Progenitor cell of endocrine pancreas (in vitro differentiated cells): ENCODE measurements around the gene LOX. TPM values are rescaled to one million over a fixed set of nuclear protein-coding genes. Genes with fewer than 3 reads are reported as not detected.

ENCODE experiments used
- DNase-seq: peaks from one replicate; pipeline ENCODE4 v3.0.0; 2021; ENCODE audit warnings: low spot score; ENCODE audit not compliant: unreplicated experiment
- H3K27ac Mint-ChIP-seq: 2 replicates; pipeline ENCODE4 v1.8.0; 2021; ENCODE audit warnings: mild to moderate bottlenecking, moderate library complexity, mixed read lengths
- H3K27me3 Mint-ChIP-seq: 2 replicates; pipeline ENCODE4 v1.8.0; 2021; ENCODE audit warnings: mixed read lengths
- H3K36me3 Mint-ChIP-seq: 2 replicates; pipeline ENCODE4 v1.8.0; 2022; ENCODE audit warnings: mixed read lengths; ENCODE audit not compliant: insufficient read depth
- H3K4me1 Mint-ChIP-seq: 2 replicates; pipeline ENCODE4 v1.8.0; 2021; ENCODE audit warnings: low read depth, mixed read lengths
- H3K4me3 Mint-ChIP-seq: 2 replicates; pipeline ENCODE4 v1.8.0; 2021; ENCODE audit warnings: low read depth, mild to moderate bottlenecking, moderate library complexity, mixed read lengths
- H3K9me3 Mint-ChIP-seq: 2 replicates; pipeline ENCODE4 v1.8.0; 2021; ENCODE audit warnings: low read depth, mixed read lengths
- total RNA-seq: library from RNA; stranded (reverse); gene quantifications from 2 replicates; pipeline ENCODE4 v1.2.1, GENCODE V29; 2021
- TF ChIP-seq, protein P1 (sequence below): fragments of 200-600 bp; sonication (generic); IDR thresholded peaks from one replicate; pipeline ENCODE4 v1.5.0; 2021; ENCODE audit warnings: antibody characterized with exemption, mild to moderate bottlenecking; ENCODE audit not compliant: unreplicated experiment

Gene LOX
- total RNA-seq, 1 donor from 2014 or later, result 0.19 TPM

DNA sequence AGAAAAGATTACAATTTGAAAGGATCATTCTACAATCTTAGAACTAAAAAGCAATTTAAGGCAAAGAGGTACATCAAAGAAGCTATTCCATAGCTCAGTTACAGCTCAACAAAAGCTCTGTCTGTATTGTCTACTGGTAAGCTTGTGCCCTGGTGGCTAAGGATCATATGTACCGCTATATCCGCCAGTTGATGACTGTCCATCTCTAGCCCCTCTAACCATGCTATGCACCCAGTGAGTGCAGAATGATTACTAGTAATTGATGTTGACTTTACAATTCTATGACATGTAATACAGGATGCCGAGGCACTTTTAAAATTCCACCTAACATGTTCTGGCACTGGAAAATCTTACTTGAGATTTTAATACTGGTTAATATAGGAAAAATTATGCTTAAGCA, 13.1 kb downstream of the LOX start:
- H3K4me3 Mint-ChIP-seq, result no peak overlapping the region
- TF ChIP-seq, protein P1, sequence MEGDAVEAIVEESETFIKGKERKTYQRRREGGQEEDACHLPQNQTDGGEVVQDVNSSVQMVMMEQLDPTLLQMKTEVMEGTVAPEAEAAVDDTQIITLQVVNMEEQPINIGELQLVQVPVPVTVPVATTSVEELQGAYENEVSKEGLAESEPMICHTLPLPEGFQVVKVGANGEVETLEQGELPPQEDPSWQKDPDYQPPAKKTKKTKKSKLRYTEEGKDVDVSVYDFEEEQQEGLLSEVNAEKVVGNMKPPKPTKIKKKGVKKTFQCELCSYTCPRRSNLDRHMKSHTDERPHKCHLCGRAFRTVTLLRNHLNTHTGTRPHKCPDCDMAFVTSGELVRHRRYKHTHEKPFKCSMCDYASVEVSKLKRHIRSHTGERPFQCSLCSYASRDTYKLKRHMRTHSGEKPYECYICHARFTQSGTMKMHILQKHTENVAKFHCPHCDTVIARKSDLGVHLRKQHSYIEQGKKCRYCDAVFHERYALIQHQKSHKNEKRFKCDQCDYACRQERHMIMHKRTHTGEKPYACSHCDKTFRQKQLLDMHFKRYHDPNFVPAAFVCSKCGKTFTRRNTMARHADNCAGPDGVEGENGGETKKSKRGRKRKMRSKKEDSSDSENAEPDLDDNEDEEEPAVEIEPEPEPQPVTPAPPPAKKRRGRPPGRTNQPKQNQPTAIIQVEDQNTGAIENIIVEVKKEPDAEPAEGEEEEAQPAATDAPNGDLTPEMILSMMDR, result no peak
- no peak for DNase-seq
- H3K9me3 Mint-ChIP-seq, result no peaks in the 10 kb centered on the region
- H3K4me1 Mint-ChIP-seq, result no peaks in the 10 kb centered on the region
- H3K36me3 Mint-ChIP-seq, result no peaks in the 10 kb centered on the region
- H3K27ac Mint-ChIP-seq, result no peak overlapping the region
- H3K27me3 Mint-ChIP-seq, result no peaks in the 10 kb centered on the region

DNA sequence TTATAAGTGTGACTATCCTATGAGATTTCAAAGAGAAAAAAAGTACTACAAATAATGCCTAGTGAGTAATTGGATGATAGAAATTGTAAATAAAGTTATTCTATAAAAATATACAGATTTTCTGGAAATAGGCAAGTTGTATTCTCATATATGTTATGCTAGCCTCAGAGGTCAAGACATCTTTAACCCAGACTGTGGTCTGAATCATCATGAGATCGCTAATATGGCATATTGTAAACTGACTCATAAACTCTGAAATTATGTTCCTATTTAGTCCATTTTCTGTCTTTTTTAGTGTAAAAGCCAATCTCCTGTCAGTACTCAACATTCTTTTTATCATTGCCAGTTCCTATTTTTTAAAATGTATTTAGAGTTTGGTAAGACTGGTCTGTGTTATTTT, 14.2 kb downstream of the LOX start:
- Mint-ChIP-seq H3K27ac (no peak overlapping the region), H3K9me3 (no peaks in the 10 kb centered on the region), H3K36me3 (no peaks in the 10 kb centered on the region), H3K4me1 (no peaks in the 10 kb centered on the region), H3K4me3 (no peak overlapping the region), H3K27me3 (no peaks in the 10 kb centered on the region)
- no peak for DNase-seq
- TF ChIP-seq, protein P1, result no peak

DNA sequence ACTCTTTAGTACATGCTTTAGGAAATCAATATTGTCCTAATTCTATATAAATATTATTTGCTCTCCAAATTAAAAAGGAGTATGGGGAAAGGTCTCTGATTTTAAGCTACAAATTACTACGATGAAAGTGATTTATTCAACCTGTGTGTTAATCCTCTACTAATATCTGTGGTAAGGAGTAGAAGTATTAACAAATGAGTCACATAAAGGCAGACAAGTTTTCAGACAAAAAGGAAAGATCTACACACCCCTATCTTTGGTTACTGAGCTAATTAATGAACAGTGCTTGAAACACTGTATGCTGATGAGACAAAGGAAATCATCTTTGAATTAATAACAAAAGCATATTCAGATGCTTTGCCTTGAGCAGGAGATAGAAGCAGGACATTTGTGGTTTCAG, 15.9 kb downstream of the LOX start:
- TF ChIP-seq, protein P1, result no peak
- Mint-ChIP-seq H3K4me3 (no peak overlapping the region), H3K9me3 (no peaks in the 10 kb centered on the region), H3K36me3 (no peaks in the 10 kb centered on the region), H3K27me3 (no peaks in the 10 kb centered on the region), H3K4me1 (no peaks in the 10 kb centered on the region), H3K27ac (no peak overlapping the region)
- DNase-seq, result no peak

DNA sequence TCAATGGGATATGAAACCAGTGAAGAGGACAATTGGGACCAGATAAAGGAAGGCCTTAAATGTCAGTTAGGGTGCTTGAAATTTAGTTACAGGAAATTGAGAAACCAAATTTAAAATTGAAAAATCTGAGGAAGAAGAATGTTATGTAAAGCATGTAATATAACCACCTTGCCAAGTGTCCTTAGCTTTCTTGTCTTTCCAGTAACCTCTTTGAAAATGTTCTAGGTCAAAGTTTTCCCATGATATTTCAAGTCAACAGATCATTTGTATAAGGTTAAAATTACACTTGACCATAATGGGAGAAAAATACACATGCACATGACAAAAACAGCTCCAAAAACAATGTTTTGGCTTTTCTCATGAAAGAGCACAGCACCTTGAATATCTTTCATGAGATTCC, 21.1 kb downstream of the LOX start:
- no peaks in the 10 kb centered on the region for H3K36me3 Mint-ChIP-seq
- no peaks in the 10 kb centered on the region for H3K9me3 Mint-ChIP-seq
- H3K4me1 Mint-ChIP-seq, result no peaks in the 10 kb centered on the region
- no peak for DNase-seq
- TF ChIP-seq, protein P1, result no peak
- no peak overlapping the region for H3K4me3 Mint-ChIP-seq
- no peak overlapping the region for H3K27ac Mint-ChIP-seq
- H3K27me3 Mint-ChIP-seq, result no peaks in the 10 kb centered on the region

DNA sequence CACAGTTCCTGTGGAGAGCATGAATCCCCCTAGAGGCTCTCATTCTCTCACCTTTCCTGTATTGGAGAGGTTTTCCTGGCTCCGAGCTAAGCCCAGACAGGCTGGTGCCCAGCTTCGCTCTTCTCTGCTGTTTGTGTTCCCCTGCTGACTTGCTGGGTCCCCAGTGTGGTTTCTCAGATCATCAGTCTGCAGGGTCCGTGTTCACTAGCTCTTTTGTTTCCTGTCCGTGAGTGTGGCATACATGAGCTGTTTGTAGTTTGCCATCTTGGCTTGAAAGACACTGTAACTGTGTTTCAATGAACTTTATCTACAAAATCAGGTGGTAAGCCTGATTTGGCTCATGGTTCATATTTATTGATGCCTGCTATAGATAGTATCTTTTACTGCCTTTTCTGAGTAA, 23.8 kb downstream of the LOX start:
- H3K4me1 Mint-ChIP-seq, result no peaks in the 10 kb centered on the region
- DNase-seq, result no peak
- TF ChIP-seq, protein P1, result no peak
- no peaks in the 10 kb centered on the region for H3K36me3 Mint-ChIP-seq
- no peak overlapping the region for H3K4me3 Mint-ChIP-seq
- H3K9me3 Mint-ChIP-seq, result no peaks in the 10 kb centered on the region
- no peak overlapping the region for H3K27ac Mint-ChIP-seq
- H3K27me3 Mint-ChIP-seq, result no peaks in the 10 kb centered on the region
